ENCODE results near the gene ARHGAP11B.
"Not testable (repeated sequence)": the region's sequence is repeated elsewhere in the genome, so short reads cannot be mapped to it uniquely, and the experiment has no call there.

Gene ARHGAP11B

GRCh38 chr15:30625436-30626193 lies at the start of gene ARHGAP11B:
Gene ARHGAP11B, plus strand, starts transcription at chr15:30626128.
- intact Hi-C loops (cut with DNase I): not testable (repeated sequence)
- peak; percentile 85 to 98 (median 92) for DNase-seq

DNA sequence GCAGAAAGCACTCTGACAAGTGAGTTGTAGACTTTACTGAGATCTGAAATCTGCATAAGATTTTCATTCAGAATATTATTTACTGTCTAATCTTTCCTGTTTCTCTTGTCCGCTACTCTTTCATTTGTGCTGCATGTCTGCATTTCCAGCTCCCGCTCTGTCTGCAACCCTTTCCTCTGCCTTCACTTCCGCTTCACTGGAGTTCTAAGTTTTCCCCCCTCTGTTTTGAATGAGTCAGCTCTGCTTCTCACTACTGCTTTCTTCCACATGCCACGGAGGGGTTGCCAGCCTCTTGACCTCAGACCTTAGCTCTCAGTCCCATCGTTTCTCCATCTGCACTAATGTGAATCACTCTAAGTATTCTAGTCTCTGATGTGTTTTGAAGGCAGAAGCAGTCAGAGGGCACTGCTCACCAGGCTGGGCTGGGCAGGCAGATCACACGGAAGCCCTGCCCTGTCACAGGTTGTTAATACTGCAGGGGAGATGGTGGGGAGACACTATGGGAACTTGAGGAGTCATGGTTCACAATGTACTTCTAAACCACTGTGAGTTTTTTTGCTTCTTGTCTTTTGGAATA lies 46.4 kb upstream of the ARHGAP11B start:
- intact Hi-C loops (cut with DNase I); DNase-seq: not testable (repeated sequence)

GRCh38 chr15:30580716-30581115 lies 45.2 kb upstream of the ARHGAP11B start:
- DNase-seq; intact Hi-C loops (cut with DNase I): not testable (repeated sequence)

- intact Hi-C loops (cut with DNase I): not testable (repeated sequence)
These were observed 27.0 kb upstream of the ARHGAP11B start for GRCh38 chr15:30598953-30599352.

GRCh38 chr15:30603796-30604195 lies 22.1 kb upstream of the ARHGAP11B start, which contains the start of gene GOLGA8H:
Gene GOLGA8H, plus strand, starts transcription at chr15:30604028. Its CDS starts 98 bp downstream, at chr15:30604126.
- intact Hi-C loops (cut with DNase I): not testable (repeated sequence)

More at GRCh38 chr15:30598953-30599352, 27.0 kb upstream of the ARHGAP11B start:
- not testable (repeated sequence) for DNase-seq

GRCh38 chr15:30612271-30612670 lies 13.7 kb upstream of the ARHGAP11B start:
- DNase-seq; intact Hi-C loops (cut with DNase I): not testable (repeated sequence)

More at GRCh38 chr15:30603796-30604195, 22.1 kb upstream of the ARHGAP11B start, which contains the start of gene GOLGA8H:
- DNase-seq: not testable (repeated sequence)

- DNase-seq; intact Hi-C loops (cut with DNase I): not testable (repeated sequence)
These were observed 4.6 kb upstream of the ARHGAP11B start for GRCh38 chr15:30621342-30621741.

DNA sequence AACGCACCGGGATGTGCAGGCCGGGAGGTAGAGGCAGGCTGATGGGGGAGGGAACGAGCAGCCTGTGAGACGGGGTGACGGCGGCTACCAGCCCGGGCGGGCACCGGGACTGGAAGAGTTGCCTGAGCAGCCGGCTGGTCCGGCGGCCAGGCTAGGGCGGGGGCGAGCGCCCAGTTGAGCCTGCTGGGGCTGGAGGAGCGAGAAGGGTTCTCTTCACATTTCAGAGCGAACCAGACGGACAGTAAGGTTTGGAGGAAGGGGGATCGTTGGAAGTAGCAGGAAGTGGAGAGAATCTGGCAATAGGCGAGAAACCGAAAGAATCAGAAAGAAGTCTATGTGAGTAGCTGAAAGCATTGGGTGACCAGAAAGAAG lies 252 bp downstream of the ARHGAP11B start:
- DNase-seq; intact Hi-C loops (cut with DNase I): not testable (repeated sequence)

GRCh38 chr15:30626632-30627031 lies 704 bp downstream of the ARHGAP11B start:
- intact Hi-C loops (cut with DNase I); DNase-seq: not testable (repeated sequence)

- intact Hi-C loops (cut with DNase I): no loop called here
- DNase-seq: no peak
These were observed 24.3 kb downstream of the ARHGAP11B start for GRCh38 chr15:30650012-30650929.

- DNase-seq: not testable (repeated sequence)
- intact Hi-C loops (cut with DNase I): loop anchor here (5.0 kb wide), 1 partner anchor 826 kb away; no protein-coding TSS in a partner anchor
These were observed 35.2 kb downstream of the ARHGAP11B start for GRCh38 chr15:30661154-30661553.

- intact Hi-C loops (cut with DNase I); DNase-seq: not testable (repeated sequence)
These were observed 43.7 kb downstream of the ARHGAP11B start for GRCh38 chr15:30669621-30670020.

DNA sequence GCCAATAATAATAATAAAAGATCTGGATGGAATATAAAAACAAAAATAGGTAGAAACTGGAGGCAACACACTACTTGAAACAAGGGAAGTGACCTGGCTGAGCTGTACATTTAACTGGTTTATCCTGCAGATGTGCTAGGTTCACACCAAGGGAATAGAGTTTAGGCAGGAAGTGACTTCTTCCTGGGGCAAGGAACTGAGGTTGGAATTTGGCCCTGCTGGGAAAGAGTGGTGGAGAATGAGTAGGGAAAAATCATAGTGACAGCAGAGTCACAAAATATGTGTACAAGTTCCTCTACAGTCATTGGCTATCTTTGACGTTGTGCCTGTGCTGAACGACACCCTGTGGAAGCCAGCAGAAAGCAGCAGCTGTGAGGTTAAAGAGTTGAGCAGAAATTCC lies 44.1 kb downstream of the ARHGAP11B start:
- DNase-seq: no peak
- intact Hi-C loops (cut with DNase I): no loop called here

DNA sequence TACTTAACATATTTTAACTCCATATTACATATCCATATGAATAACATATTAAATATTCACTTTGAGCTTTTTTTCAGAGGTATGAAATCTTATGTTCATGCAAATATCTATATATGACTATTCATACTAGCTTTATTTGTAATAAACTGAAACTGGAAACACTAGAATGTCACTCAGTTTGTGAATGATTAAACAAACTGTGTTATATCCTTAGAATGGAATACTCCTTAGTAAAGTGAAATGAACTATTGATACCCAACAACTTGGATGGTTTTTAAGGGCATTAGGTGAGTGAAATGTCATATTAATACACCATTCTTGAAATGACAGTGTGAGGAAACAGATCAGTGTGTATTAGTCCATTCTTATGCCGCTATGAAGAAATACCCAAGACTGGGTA lies 45.4 kb downstream of the ARHGAP11B start:
- DNase-seq: no peak
- intact Hi-C loops (cut with DNase I): no loop called here

GRCh38 chr15:30675126-30675525 lies 49.2 kb downstream of the ARHGAP11B start:
- intact Hi-C loops (cut with DNase I): no loop called here
- DNase-seq: no peak

- intact Hi-C loops (cut with DNase I); DNase-seq: not testable (repeated sequence)
These were observed 50.0 kb downstream of the ARHGAP11B start for GRCh38 chr15:30675891-30676290.

GRCh38 chr15:30680997-30681396 lies 55.1 kb downstream of the ARHGAP11B start:
- DNase-seq; intact Hi-C loops (cut with DNase I): not testable (repeated sequence)

- intact Hi-C loops (cut with DNase I); DNase-seq: not testable (repeated sequence)
These were observed 59.9 kb downstream of the ARHGAP11B start for GRCh38 chr15:30685709-30686285.

DNA sequence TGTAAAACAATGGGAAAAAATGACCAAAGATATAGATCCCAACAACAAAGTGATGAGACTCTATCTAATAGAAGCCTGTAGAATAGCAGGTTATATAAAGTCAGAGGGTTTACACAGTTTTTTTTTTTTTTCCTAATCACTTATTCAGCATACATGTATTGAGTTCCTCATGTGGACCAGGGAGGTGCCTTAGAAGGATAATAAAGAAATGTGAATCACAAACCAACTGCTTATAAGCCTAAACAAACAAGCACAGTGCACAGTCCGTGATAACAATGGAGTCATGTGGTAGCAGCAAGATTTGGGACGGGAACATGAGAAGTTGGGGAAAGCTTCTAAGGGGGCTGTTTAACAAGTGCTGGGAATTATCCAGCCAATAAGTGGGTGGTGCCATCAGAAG lies 60.7 kb downstream of the ARHGAP11B start:
- intact Hi-C loops (cut with DNase I): not testable (repeated sequence)

More for the DNA sequence above, 60.7 kb downstream of the ARHGAP11B start:
- not testable (repeated sequence) for DNase-seq

Measured in posterior cingulate gyrus (tissue), 11 donors.